Stimulated activated CD4-positive, alpha-beta T cell treated with anti-CD3 and anti-CD28 coated beads, Interleukin-15, amount 100 ng/mL, for 24 hours (primary cell): ENCODE data around the gene KANK4.

Experiments
- DNase-seq: peaks from one replicate; pipeline ENCODE4 v3.0.0-alpha.2; 2020

Gene KANK4

DNA sequence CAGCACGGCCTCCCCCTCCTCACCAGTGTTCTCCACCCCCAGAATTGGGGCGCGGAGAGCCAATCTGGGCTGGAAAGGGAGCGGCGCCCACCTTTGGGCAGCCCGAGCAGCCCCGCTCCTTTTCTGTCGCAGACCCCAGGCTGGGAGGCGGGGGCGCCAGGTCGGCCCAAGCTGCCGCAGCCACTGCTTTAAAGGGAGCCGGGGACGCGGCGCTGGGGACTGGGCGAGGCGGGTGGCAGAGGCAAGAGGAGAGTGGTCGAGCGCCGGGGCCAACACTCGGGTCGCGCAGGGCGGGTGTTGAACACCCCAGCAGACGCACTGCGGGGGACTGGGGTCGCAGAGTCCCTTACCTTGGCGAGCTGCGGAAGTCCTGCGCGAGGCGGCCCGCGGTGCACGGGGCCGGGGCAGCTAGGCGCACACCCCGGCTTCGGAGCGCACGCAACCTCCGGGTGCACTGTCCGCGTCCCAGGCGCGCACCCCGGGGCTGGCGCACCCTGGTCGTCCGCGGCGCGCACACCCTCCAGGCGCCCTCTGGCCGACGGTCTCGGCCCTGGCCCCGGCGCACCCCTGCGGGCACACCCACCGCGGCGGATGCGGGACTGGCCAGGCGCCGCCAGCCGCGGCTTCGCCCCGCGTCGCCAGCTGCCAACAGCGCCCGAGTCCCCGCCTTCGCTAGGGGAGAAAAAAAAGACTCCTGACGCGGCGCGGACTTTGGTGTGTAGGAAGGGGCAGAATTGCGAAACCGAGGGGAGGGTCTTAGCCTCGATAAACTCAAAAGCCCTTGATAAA lies at the start of gene KANK4:
TSS of gene KANK4 (minus strand) at position 679 of the 789 bp plus-strand sequence. CDS start 37,870 bp downstream, outside the sequence.
- peak; percentile 8 for DNase-seq

DNA sequence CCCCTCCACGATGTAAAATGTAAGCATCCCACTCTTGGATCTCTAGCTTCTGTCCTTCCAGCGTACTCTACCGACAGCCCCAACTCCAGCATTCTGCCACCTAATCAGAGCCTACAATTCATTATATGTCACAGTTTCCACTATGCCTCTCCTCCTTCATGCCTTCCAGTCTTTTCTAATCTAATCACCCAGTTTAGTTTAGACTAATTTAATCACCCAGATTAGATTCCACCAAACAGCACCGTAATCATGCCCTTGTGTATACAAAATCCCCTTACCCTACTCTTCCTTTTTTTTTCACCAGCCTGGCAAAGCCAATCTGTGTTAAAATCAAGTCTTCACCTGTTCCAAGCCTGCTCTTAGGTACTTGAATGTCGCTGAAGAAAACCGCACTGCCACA lies 49.8 kb upstream of the KANK4 start:
- DNase-seq: no peak

DNA sequence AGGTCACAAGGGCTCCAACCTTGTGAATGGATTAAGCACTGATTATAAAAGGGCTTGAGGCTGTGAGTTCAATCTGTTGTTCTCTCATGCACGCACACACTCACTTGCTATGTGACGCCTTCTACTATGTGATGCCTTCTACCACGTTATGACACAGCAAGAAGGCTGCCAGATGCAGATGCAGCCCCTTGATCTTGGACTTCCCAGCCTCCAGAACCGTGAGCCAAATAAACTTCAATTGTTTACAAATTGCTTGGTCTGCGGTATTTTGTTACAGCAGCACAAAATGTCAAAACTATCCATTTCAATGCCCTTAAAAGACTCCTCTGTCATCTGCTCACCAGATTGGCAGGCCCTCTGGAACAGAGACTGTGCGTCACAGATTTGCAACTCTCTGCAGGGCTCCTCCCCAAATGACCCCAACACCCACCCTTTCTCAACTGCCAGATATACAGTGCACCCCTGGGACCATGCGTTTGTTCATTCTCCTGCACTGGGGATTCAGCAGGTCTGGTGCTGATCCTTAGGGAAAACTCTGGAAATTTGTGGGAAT lies 47.8 kb upstream of the KANK4 start:
- DNase-seq: no peak

DNA sequence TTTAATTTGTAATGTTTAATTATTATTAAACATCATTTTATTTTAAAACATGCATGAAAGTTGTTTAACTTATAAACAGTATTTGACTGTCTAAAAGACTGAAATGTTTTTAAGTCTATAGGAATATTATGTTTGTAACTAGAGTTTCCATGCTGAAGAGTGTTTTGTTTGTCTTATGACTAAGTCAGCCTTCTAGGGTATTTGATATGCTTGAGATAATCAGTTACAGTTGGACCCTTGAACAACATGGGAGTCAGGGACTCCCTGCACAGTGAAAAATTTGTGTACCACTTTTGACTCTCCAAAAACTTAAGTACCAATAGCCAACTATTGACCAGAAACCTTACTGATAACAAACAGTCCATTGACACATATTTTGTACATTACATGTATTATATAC lies 45.5 kb upstream of the KANK4 start:
- no peak for DNase-seq

DNA sequence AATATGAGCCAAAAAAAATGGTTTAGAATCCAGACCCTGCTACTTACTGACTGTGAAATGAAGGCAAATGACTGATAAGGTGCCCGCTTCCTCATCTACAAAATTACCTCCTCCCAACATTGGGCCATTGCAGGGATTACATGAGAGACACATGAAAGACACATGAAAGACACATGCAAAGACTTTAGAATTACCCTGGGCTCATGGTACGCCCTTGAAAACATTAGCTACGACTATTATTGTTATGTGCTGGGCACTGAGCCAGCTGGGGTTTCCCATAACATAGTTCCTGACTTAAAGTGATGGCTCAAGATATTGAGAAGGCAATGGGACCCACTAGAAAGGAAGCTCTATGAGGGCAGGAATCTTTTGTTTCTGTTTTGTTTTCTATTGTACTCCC lies 43.7 kb upstream of the KANK4 start:
- no peak for DNase-seq

DNA sequence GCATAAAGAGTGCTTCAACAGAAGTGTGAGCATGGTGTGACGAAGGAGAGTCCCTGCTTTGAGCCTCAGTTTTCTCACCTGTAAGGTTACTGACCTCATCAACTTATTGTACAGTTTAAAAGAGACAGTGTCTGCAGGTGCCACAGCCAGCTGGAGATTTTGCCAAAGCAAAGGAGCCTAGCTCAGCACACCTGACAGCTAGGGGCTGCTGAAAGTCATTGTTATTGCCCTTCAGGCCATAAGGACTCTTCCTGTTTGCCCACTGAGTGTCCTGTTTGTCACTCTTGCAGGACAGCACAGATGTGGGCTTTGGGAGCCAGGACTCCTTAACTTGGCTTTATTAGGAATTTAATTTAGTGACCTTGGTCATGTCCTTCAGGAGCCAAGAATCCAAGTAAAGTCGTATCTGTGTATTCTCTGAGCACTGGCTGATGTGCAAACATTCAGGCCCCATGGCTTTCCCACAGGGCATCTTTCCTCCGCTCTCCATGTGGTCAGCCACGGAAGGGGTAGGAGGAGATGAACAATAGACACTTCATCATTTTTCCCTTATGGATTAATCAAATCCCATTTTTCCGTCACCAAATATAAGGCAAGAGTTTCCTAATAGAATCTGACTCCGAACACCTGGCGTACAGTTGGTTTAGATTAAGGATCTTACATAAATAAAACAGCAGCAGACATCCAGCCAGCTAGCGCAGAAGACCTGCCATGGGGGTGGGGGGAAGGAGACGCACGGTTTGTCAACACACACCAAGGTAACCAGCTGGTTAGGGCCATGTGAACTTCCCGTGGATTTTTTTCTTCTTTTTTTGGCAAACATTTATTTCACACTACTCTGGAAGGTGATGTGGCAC lies 43.1 kb upstream of the KANK4 start:
- DNase-seq: no peak

DNA sequence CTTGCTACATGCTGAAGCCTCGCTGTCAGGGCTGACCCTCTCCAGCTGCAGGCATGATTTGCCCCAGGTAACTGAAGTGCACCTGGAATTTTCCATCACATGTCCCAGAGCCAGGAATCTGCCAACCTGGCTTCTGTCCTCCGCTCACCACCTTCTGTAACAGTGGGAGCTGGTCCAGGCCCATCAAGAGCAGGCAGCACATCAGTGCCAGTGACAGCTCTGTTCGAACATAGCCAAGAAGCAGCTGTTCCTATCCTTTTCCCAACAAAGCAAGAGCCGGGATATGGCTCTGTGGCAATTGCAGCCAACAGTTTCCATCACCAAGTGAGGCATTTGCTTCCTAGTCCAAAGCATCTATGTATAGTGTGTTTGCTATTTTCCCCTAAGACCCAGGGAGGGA lies 42.2 kb upstream of the KANK4 start:
- DNase-seq: no peak

DNA sequence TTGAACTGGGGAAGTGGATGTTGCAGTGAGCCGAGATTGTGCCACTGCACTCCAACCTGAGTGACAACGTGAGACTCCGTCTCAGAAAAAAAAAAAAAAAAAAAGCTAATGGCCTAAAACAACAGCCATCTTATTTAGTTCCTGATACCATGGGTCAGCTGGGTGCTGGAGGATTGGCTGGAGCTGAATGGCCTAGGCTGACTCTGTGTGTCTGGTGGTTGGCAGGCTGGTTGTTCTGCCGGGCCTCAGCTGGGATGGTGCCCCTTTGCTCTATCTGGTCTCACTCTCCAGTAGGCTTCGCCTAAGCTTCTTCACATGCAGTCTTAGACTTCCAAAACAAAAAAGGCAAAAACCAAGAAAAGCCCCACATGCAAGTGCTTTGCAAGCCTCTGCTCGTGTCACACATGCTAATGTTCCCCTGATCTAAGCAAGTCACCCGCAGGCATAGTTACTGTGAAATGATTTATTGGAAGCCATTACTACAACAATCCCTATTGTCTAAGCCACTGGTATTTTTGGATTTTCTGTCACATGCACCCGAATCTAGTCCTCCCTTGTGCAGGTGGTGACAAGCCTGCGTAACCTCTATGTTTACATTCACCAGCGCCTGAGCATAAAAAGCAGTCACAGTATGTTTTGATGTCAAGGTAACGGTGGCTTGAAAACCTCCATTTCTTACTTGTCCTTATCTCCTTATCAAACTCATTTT lies 39.6 kb upstream of the KANK4 start:
- no peak for DNase-seq

DNA sequence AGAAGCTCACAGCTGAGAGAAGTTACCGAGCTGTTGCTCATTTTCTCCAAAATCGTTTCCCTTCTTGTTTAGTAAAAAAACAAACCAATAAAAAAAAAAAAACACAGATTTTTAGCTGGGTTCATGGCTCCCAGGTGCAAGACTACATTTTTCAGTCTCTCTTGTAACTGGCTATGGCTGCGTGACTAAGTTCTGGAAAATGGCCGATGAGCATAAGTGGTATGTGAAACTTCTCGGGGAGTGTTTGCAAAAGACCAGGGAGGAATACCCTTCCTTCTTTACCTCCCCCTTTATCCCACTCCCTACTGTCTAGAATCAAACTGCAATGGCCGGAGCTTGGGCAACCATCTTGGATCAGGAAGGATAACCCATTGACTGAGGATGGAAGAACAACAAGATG lies 38.7 kb upstream of the KANK4 start:
- DNase-seq: no peak

DNA sequence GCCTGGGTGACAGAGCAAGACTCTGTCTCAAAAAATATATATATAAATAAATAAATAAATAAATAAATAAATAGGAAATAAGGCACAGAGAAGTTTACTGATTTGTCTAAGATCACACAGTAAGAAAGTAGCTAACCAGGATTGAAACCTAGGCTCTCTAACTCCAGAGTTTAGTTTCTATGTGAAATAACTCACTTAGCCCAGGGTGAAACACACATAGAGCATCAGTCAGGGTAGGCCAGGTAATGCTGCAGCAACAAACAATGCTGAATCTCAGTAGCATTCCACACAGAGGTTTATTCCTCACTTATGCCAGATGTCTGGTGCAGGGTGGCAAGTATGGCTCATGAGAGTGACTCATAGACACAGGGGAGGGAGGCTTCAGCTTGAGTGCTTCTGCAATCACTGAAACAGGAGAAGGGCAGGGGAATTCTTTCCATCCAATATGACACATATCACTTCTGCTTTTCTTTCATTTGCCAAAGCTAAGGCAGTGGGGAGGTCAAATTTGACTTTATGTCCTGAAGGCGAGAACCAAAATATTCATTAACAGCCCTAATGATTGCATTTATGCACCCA lies 37.1 kb upstream of the KANK4 start:
- peak; percentile 16 for DNase-seq

DNA sequence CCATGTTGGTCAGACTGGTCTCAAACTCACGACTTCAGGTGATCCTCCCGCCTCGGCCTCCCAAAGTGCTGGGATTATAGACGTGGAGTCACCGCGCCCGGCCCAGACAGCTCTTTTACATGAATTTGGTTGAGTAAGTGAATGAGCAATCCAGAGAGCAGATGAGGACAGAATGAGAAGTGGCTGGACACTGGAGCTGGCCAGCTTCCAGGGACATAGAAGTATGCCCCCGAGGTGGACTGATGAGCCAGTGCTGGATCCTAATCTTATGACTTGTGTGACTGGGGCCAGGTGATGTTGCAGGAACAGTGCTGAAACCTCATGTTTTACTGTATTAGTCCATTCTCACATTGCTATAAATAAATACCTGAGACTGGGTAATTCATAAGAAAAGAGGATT lies 35.9 kb upstream of the KANK4 start:
- no peak for DNase-seq

DNA sequence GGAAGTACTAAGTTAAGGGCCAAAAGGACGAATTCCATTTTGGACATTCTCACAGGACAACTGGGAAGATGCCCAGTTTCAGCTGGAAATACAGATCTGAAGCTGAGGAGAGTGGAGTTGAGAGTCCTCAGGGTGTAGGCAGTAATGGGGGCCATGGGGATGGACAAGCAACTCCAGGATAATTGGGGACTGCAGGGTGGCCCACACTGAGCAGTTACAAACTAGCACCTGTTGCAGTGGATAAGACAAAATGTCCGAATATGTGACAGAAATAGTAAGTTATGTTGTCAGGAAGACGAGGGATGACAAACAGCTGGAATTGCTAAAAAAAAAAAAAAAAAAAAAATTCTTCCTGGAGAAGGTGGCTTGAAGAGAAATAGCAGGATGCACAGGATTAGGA lies 34.6 kb upstream of the KANK4 start:
- no peak for DNase-seq

DNA sequence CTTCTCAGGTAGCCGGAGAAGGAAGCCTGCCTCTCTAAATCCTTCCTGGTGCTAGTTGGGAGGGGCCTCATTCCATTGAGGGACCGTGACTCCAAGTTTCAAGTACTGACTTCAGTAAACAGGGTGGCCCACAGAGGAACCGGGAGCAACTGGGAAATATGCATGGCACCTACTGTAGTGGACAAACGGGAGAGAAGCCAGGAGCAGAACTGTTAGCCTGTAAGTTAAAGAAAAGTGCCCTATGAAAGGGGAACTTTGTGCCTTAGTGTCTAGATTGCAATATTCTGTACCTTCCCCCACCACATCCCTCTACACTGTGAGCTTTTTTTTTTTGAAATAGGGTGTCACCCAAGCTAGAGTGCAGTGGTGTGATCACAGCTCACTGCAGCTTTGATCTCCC lies 33.2 kb upstream of the KANK4 start:
- no peak for DNase-seq

DNA sequence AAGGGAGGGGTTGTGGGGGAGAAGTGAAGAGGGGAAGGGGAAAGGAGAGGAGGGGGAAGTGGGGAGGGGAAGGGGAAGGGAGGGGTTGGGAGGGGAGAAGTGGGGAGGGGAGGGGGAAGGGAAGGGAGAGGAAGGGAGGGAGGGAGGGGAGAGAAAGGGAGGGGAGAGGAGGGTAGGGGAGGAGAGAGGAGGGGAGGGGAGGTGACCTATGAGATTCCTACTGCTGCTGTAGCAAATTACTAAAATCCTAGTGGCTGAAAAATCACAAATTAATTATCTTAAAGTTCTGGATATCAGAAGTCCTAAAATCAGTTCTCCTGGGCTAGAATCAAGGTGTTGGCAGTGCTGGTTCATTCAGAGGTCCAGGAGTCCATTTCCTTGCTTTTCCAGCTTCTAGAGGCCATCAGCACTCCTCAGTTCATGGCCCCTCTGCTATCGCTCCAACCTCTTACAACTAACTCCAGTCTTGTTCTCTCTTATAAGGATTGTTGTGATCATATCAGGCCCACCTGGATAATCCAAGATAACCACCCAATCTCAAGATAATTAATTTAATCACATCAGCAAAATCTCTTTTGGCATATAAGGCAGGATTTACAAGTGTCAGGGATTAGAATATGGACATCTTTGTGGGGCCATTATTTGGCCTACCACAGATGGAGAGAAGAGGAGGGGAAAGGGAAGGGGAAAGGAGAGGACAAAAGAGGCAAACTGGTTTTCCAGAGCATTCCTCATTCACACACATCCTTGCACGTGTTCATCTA lies 30.4 kb upstream of the KANK4 start:
- DNase-seq: no peak

DNA sequence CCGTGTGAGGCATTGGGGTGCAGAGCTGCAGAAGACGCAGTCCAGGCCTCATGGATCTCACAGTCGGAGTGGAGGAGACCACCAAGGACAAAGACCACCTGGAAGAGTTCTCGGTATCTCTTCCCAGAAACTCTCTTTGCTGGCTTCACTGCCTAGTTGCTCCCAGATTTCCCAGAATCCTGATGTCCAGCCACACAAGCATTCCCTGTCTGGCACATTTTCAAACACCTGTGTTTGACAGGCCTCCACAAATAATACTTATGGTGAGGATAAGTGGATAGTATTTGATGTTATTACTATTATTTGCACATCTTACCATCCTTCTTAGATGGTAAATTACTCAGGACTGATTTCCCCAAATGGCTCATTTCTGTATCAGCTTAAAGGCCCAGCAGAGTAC lies 27.7 kb upstream of the KANK4 start:
- no peak for DNase-seq

DNA sequence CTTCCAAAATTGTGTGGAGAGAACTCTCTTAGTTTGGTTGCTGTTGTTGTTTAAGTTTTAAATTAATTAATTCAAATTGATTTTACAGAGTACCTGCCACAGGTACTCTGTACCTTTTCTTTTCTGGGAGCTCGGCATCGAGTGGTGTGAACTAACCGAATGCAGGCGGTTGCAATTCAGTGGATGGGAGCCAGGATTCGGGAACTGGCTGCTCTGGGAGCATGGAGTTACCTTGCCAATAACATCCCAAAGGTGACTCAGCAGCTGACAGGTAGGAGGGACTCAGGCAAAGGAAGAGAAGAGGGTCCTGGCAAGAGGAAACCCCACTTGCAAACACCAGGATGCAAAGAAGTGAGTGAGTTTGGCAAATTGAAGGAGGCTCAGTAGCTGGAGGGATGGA lies 24.7 kb upstream of the KANK4 start:
- no peak for DNase-seq

DNA sequence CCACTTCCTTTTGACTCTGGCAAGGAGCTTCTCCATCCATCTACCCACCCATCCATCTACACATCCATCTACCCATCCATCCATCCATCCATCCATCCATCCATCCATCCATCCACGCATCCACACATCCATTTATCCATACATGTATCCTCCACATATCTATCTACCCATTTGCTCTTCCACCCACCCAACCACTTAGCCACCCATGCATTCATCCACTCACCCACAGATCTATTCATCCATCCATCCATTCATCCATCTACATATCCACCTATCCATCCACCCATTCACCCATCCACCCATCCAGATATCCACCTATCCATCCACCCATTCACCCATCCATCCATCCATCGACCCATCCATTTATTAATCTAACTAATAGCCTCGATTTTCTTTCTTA lies 23.0 kb upstream of the KANK4 start:
- no peak for DNase-seq

DNA sequence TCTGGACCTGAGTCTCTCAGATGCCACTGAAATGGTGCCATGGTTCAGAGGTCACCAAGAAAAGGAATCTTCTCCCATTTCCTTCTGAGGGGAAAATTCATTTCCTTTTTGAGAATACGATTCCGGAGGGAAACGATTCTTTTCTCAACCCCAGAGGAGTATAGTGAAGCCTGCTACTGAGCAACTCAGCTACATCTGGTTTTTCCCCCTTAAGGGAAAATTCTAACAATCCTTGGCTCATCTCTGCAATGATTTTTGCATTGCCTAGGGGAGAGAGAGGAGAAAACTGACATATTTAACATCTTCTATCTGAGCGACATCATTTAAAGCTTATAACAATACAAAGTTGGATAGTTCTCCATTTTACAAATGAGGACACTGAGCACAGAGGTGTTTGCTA lies 22.4 kb upstream of the KANK4 start:
- no peak for DNase-seq

DNA sequence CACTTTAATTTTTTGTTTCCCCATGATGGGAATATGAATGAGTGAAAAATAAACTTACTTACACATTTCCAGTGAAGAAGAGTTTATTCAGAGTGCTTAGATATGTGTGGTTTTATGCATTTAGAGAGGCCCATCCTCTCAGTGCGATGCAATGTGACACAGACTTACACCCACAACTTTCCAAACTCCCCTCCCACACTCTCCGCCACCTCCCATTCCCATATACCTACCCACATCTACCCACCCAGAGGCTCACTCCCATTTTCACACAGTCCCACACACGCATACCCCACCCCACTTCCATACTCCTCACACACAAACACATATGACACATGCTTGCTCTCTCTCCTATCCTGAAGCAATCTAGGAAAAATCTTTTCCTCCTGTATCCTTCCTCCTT lies 21.9 kb upstream of the KANK4 start:
- DNase-seq: no peak

DNA sequence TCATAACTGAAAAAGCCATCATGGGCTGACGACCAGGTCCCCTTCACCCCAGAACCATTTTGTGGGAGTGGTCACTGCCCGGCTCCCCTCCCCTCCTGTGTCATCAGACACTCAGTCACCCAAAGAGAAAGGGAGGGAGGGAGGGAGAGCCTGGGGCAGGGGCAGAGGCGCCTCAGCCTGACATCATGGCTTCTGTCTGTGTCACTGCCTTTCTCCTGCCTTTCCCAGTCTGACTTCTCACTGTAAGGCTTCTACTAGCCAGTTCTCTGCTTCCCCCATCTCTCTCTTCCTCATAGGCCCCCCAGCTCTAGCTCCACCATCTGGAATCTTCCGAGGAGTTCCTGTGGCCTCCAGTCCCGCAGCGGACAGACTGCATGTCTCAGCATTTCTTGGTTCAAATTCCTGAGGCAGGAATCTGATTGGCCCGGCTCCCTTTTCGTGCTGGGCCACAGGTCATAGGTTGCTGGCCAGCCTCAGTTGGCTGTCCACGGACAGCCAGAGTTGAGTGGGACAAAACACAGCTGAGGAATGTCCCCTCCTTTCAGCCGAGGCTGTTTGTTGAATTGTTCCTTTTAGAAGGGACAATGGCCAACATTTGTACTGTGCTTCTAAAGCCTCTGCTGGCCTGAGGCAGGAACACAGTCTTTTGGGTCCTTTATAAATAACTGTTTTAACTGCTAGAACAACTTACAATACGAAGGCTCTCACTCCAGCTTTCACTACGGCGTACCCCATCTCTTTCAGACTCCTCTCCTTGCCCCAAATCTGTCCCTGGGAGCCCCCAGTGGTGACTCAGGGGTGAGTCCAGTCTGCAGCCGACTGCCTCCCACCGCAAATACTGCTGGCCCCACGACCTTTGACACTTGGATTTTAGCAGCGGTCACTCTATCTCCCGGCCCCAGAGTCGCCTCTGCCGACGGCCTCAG lies 18.7 kb upstream of the KANK4 start:
- no peak for DNase-seq
